ENCODE measurements around the gene CDKL1.
"Not testable (repeated sequence)": the region's sequence is repeated elsewhere in the genome, so short reads cannot be mapped to it uniquely, and the experiment has no call there.

Gene CDKL1

DNA sequence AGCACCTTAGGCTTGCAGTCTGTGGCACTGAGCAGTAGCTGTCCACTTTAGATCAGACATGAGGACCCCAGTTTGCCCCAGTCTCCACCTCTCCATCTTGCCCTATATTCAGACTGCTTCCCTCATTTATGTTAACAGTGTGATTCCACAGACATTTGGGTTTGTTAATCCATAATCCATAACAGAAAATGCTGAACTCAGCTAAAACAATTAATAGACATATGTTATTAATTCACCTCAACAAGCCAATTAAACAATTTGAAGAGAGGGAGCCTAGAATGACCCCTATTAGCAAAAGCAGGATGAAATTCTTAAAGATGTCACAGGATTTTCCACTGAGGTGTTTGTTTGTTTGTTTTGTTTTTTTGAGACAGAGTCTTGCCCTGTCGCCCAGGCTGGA, 9.1 kb downstream of the CDKL1 start:
- no peak for DNase-seq

DNA sequence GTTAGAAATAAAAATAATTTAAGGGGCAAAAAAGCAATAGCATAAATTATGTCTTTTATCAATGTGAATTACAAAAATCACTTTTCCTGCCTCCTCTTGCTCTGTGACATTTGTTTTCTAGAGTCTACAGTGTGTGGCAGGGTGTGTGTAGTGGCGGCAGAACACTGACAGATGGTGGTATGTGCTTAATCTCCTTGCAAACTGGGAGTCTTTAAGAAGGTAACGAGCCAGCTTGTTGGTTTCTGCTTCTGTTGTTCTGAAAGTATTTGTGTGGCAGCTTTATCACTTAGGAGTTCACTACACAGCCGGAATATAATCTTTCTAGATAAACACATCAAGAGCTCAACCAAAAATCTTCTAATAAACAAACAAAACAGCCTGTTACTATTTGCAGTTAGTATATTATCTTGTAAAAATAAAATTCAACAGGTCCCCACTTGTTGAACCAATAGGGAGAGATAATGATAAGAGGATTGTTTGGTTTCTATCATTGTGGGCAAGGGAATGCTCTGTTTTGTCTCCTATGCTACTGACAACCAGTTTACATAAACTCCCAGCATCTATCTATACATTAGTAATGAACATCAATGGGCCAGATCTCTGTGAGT, 13.0 kb downstream of the CDKL1 start:
- DNase-seq, result no peak

DNA sequence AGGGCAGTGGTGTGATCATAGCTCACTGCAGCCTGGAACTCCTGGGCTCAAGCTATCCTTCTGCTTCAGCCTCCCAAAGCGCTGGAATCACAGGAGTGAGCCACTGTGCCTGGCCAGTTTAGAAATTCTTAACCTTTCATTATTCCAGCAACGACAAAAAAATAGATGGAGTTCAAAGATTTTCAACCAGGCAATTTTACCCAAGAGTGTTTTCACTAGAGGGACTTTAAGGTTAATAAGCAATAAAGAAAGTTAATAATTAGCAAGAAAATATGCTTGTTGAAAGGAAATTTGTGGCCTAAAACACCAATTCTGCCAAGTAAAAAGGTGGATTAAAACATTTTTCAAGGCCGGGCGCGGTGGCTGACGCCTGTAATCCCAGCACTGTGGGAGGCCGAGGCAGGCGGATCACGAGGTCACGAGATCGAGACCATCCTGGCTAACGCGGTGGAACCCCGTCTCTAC, 14.8 kb downstream of the CDKL1 start:
- no peak for DNase-seq

- DNase-seq, result no peak
These were observed 15.7 kb downstream of the CDKL1 start for GRCh38 chr14:50381008-50381407.

DNA sequence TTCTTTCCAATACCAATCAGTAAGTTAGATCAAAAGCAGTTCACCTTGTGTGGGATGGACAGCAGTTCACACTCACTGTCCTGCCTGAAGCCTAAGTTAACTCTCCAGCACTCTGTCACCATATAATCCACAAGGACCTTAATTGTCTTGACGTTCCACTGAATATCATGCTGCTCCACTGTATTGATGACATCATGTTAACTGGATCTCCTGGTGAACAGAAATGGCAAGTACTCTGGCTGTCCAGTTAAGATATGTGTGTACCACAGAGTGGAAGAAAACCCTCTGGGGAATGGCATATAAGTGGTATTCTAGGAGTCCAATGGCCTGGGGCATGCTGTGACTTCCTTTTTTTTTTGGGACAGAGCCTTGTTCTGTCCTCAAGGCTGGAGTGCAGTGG, 16.2 kb downstream of the CDKL1 start:
- no peak for DNase-seq

- no peak for DNase-seq
These were observed 17.1 kb downstream of the CDKL1 start for GRCh38 chr14:50379563-50379962.

DNA sequence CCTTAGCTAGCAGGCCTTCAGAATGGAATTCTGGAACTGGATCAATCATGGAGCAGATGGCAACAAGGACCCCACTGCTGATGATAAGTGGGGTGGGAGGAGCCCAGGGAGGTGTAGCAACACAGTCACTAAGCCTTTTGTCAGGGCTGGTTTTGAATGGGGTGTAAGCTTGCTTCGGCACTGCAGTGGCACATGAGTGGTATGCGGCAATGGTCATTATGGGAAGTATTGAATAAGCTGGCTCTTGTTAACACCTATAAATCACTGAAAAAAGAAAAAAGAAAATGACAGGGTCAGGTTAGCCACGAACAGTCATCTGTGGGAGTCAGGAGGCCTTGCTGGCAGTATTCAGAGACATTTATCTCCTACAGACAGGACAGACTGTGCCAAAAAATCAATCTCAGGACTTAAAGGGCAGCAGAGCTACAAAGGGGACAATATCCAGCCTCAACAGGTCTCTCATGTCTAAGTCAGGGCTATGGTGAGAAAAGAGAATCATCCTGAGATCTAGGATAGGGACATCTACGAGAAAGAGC, 19.1 kb downstream of the CDKL1 start:
- DNase-seq, result no peak

DNA sequence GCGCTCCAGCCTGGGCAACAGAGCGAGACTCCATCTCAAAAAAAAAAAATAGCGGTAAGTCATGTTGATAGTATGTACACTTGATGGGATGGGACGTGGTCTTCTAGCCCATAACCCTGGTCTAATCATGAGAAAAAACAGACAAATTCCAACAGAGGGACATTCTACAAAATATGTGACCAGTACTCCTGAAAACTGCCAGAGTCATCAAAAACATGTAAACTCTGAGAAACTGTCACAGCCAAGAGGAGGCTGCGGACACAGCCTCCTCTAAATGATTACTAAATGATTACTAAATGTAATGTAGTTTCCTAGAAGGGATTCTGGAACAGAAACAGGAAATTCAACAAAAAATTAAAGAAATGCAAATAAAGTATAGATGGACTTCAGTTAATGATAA, 20.9 kb downstream of the CDKL1 start:
- no peak for DNase-seq

GRCh38 chr14:50373959-50374358, 22.7 kb downstream of the CDKL1 start:
- DNase-seq, result no peak

DNA sequence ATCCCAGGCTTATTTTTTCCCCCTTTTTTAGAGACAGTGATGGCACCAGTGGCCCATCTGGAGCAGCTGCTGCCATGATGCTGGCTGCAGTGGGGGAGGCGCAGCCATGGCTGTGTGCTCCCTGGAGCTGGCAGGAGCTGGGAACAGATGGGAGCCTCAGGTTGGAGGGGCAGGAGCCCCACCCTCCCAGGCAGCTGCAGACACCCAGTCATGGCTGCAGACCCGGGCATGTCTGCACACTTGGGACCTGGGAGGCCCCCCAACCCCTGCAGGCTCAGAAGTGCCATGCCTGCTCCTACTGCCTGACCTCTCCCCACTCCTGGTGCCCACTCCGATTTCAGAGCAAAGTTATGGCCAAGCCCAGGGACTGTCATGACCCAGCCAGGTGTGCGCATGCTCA, 25.1 kb downstream of the CDKL1 start:
- DNase-seq, result no peak

GRCh38 chr14:50366589-50366988, 30.1 kb downstream of the CDKL1 start:
- no peak for DNase-seq

GRCh38 chr14:50366115-50366514, 30.6 kb downstream of the CDKL1 start:
- no peak for DNase-seq

GRCh38 chr14:50365572-50365971, 31.1 kb downstream of the CDKL1 start:
- not testable (repeated sequence) for DNase-seq

GRCh38 chr14:50364792-50365191, 31.9 kb downstream of the CDKL1 start:
- no peak for DNase-seq

GRCh38 chr14:50363714-50364111, 33.0 kb downstream of the CDKL1 start:
- DNase-seq, result peak; percentile 48

DNA sequence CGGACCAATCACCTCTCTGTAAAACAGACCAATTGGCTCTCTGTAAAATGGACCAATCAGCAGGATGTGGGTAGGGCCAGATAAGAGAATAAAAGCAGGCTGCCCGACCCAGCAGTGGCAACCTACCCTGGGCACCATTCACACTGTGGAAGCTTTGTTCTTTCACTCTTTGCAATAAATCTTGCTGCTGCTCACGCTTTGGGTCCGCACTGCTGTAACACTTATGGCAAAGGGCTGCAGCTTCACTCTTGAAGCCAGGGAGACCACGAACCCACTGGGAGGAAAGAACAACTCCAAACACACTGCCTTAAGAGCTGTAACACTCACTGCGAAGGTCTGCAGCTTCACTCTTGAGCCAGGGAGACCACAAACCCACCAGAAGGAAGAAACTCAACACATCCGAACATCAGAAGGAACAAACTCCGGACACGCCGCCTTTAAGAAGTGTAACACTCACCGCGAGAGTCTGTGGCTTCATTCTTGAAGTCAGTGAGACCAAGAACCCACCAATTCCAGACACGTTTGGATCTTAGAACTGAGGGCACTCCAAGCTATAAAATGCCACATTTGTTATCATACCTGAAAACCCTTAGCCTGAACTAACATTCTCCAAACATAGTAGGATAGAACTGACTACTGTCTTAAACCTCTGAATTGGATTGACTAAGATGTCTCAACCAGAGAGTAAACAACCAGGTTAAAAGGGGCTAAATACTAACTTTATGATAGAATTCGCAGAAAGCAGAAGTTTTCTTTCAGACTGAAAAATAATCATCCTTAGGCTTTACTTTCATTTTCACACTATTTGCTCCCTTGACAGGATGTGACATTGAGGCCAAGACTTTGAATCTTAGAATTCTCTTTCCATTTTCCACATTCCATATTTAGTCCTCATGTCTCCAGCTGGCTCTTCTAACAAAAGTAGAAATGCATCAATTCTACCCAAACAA, 33.6 kb downstream of the CDKL1 start:
- DNase-seq, result peak; percentile 53

DNA sequence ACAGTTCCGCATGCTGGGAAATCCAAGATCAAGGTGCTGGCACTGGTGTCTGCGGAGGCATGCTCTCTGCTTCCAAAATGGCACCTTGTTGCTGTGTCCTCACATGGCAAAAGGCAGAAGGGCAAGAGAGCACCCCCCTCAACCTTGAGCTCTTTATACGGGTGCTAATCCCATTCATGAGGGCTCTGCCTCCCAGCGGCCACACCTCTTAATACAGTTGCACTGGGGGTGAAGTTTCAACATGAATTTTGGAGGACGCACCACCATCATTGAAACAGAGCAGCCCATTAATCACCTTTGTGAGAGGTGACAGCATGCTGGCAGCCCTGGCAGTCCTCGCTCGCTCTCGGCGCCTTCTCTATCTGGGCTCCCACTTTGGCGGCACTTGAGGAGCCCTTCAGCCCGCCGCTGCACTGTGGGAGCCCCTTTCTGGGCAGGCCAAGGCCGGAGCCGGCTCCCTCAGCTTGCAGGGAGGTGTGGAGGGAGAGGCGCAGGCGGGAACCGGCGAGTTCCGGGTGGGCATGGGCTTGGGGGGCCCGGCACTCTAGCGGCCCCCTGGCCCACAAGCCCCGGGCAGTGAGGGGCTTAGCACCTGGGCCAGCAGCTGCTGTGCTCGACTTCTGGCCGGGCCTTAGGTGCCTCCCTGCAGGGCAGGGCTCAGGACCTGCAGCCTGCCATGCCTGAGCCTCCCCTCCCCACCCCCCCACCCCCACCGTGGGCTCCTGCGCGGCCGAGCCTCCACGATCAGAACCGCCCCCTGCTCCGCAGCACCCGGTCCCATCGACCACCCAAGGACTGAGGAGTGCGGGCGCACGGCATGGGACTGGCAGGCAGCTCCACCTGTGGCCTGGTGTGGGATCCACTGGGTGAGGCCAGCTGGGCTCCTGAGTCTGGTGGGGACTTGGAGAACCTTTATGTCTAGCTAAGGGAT, 34.9 kb downstream of the CDKL1 start:
- not testable (repeated sequence) for DNase-seq

DNA sequence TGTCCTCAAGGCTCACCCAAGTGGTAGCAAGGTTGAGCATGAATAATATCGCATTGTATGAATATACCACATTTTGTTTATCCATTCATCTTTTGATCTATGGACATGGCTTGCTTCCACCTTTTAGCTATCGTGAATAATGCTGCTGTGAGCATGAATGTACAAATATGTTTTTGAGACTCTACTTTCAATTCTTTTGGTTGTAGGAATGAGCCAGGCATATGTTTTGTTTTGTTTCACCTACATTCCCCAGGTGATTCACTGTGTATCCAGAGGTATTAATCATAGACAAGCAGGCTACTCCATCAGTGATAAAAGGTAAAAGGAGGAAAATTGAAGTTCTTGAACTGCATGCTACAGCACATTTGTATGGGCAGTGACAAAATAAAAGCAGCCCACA, 35.8 kb downstream of the CDKL1 start:
- no peak for DNase-seq

GRCh38 chr14:50360093-50360492, 36.6 kb downstream of the CDKL1 start:
- DNase-seq, result no peak

- no peak for DNase-seq
These were observed 37.0 kb downstream of the CDKL1 start for GRCh38 chr14:50359631-50360030.

DNA sequence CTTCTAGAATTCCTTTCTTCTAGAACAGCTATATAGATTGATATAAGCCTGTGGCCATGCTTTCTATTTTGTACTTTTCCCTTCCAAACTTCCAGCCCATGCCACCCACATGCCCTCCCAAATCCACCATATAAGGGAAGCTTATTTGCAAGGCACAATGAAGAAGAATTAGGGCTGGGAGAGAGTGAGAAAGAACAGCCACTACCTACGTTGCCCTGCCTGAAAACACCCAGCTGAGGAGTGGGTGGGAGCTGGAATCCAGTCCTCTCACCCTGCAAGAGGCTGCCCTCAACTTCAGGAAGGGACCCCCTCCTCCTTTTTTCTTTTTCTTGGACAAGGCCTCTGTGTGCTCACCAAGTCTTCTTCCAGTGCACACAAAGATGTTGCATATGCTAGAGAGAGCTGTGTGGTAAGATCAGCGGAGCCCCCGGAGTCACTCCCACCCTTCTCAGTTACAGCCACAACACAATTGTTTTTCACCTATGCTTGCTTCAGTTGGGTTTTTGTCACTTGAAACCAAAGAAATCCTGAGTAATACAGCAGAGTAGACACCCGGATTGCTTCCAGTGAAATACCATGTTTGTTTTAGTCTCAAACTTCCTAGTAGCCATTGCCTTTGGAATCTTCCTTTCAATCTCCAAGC, 38.8 kb downstream of the CDKL1 start:
- no peak for DNase-seq

GRCh38 chr14:50357124-50357523, 39.6 kb downstream of the CDKL1 start:
- DNase-seq, result no peak

Data from activated CD4-positive, alpha-beta T cell treated with anti-CD3 and anti-CD28 coated beads for 48 hours (primary cell).